ENCODE data around the gene C2CD2.

Gene C2CD2

GRCh38 chr21:41903559-41904351, 50.1 kb downstream of the C2CD2 start:
- peak; percentile 45 for DNase-seq

- DNase-seq = no peak
Observed at GRCh38 chr21:41902946-41903345, 50.9 kb downstream of the C2CD2 start.

GRCh38 chr21:41901782-41902181, 52.0 kb downstream of the C2CD2 start:
- no peak for DNase-seq

GRCh38 chr21:41901099-41901498, 52.7 kb downstream of the C2CD2 start:
- DNase-seq = no peak

- DNase-seq = no peak
Observed at GRCh38 chr21:41900401-41900800, 53.4 kb downstream of the C2CD2 start.

GRCh38 chr21:41899426-41900202, 54.2 kb downstream of the C2CD2 start:
- peak; percentile 38 for DNase-seq

GRCh38 chr21:41898998-41899397, 54.8 kb downstream of the C2CD2 start:
- no peak for DNase-seq

GRCh38 chr21:41897700-41898099, 56.1 kb downstream of the C2CD2 start:
- DNase-seq = no peak

- DNase-seq = no peak
Observed at GRCh38 chr21:41897047-41897669, 56.7 kb downstream of the C2CD2 start.

GRCh38 chr21:41895643-41896493, 58.0 kb downstream of the C2CD2 start:
- DNase-seq = peak; percentile 56

GRCh38 chr21:41894922-41895557, 58.8 kb downstream of the C2CD2 start:
- peak; percentile 69 for DNase-seq

- DNase-seq = no peak
Observed at GRCh38 chr21:41894511-41894910, 59.3 kb downstream of the C2CD2 start.

GRCh38 chr21:41892726-41893125, 61.1 kb downstream of the C2CD2 start:
- no peak for DNase-seq

- DNase-seq = no peak
Observed at GRCh38 chr21:41891132-41891531, 62.7 kb downstream of the C2CD2 start.

- DNase-seq = no peak
Observed at GRCh38 chr21:41890355-41890754, 63.5 kb downstream of the C2CD2 start.

GRCh38 chr21:41888749-41889376, 65.0 kb downstream of the C2CD2 start:
- no peak for DNase-seq

- no peak for DNase-seq
Observed at GRCh38 chr21:41887667-41888066, 66.2 kb downstream of the C2CD2 start.

GRCh38 chr21:41886328-41886727, 67.5 kb downstream of the C2CD2 start:
- DNase-seq = no peak

- peak; percentile 45 for DNase-seq
Observed at GRCh38 chr21:41885341-41886024, 68.3 kb downstream of the C2CD2 start.

- no peak for DNase-seq
Observed at GRCh38 chr21:41884501-41885030, 69.3 kb downstream of the C2CD2 start.

- no peak for DNase-seq
Observed at GRCh38 chr21:41883582-41883981, 70.2 kb downstream of the C2CD2 start.
